Measurements from ENCODE around the gene OR5M11.

Gene OR5M11

DNA sequence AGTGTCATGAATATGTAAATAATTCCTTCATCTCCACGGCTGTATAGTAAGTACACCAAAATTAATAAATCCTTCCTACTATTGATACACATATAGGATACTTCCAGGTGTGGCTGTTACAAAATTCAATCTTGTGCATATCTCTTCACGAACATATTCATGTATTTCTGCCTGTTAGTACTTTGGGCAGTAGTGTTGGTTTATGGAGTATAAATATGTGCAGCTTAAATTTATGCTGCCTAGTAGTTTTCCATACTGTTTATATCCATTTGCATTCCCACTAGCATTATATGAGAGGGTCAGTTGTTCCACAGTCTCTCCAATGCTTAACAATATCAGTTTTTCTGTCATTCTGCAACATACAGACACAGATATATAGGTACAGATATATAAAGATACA, 47.9 kb downstream of the OR5M11 start:
- TF ChIP-seq FOXK2 (IDR thresholded peaks at IDR 0.05) (no peak), BHLHE40 (IDR thresholded peaks at IDR 0.05; ENCODE audit: borderline replicate concordance) (no peak), HDGF (IDR thresholded peaks at IDR 0.05; ENCODE audit: borderline replicate concordance) (no peak), L3MBTL2 (conservative IDR thresholded peaks at IDR 0.05) (no peak), TARDBP (IDR thresholded peaks at IDR 0.05) (no peak), SP1 (IDR thresholded peaks at IDR 0.05) (no peak)
- DNase-seq (ENCODE audit: extremely low spot score) = no peak
- POLR2A ChIA-PET = no interaction called here
- CTCF ChIA-PET = no interaction called here
